ENCODE measurements around the gene DNAJC7.

The DNAJC7 gene

DNA sequence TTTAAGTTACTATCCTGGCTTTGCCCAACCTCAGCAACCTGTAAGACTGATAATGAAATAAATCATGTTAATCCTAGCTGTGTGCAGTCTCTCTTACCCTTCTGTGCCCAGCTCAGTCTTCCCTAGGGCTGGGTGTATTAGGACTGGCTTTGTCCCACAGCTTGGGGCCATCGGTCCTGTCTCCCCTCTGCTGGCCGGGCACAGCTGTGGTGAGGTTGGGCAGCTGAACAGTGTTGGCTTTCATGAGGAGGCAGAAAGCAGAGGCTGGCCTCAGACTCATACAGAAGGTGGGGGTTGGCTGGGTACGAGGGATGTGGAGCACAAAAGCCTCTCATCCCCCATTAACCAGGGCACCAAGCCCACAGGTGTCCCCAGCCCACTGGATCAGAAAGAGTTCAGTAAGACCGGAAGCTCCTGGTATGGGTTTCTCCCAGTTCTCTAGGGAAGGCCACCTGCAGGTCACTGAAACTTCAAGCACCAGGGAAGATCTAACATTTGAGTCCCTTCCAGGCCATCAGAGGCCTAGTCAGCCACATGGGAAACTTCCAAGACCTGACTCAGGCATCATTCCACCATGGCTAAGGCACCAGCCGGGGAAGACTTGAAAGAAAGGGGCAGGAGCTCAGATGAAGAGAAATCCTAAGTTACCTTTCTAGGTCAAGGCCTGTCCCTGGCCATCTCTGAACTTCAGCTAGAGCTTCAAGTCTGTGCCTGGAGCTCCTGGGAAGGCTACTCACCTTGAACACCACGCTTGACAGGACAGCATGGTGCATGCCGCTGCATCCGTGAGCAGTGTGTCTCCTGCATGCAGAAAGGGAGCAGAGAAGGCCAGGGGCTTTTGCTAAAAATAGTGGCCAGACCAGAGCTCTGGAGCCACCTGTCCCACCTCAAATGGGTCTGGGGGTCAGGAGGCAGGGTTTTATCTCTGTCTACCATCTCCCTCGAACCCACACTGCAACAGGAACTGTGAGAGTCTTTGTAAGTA, 41.8 kb downstream of the DNAJC7 start:
- H4K20me1 ChIP-seq (ENCODE audit: insufficient read depth, low read length, poor library complexity, severe bottlenecking) = no peaks in the 10 kb centered on the region
- H3K9me3 ChIP-seq (ENCODE audit: insufficient read depth, low read depth, low read length) = no peaks in the 10 kb centered on the region
- H3K9ac ChIP-seq (ENCODE audit: low read depth, low read length, poor library complexity, severe bottlenecking) = no peak overlapping the region
- H3K27me3 ChIP-seq (ENCODE audit: insufficient read depth, low read length, poor library complexity, severe bottlenecking) = no peaks in the 10 kb centered on the region
- TF ChIP-seq CTCF (conservative IDR thresholded peaks at IDR 0.05; ENCODE audit: low read length) (no peak), EZH2phosphoT487 (IDR thresholded peaks at IDR 0.05; ENCODE audit: borderline replicate concordance) (no peak)
- H3K4me2 ChIP-seq (ENCODE audit: low read depth, low read length, poor library complexity, severe bottlenecking) = no peak overlapping the region
- H3K36me3 ChIP-seq (ENCODE audit: insufficient read depth, low read length) = peaks cover 64% of the 10 kb centered on the region; the same call in 1 of the 2 replicates
- H3K9me2 ChIP-seq (replicated peaks; ENCODE audit: low read depth, low read length) = no peaks in the 10 kb centered on the region
- no peaks in the 10 kb centered on the region for H3F3A ChIP-seq (ENCODE audit: low read depth)
- H3K4me1 ChIP-seq (ENCODE audit: insufficient read depth, low read length, poor library complexity, severe bottlenecking) = no peaks in the 10 kb centered on the region
- H3K4me3 ChIP-seq (ENCODE audit: low read length, poor library complexity, severe bottlenecking) = no peak overlapping the region
- H3K79me2 ChIP-seq (ENCODE audit: insufficient read depth, low read length) = peaks cover 11% of the 10 kb centered on the region; the same call in 1 of the 2 replicates
- no peak overlapping the region for H2AFZ ChIP-seq (ENCODE audit: low read length)

GRCh38 chr17:41974658-41975057, 42.6 kb downstream of the DNAJC7 start:
- H3K79me2 ChIP-seq (ENCODE audit: insufficient read depth, low read length) = peaks cover 14% of the 10 kb centered on the region; the same call in 1 of the 2 replicates
- no peaks in the 10 kb centered on the region for H3K27me3 ChIP-seq (ENCODE audit: insufficient read depth, low read length, poor library complexity, severe bottlenecking)
- no peak for TF ChIP-seq EZH2phosphoT487 (IDR thresholded peaks at IDR 0.05; ENCODE audit: borderline replicate concordance)
- no peak for TF ChIP-seq CTCF (conservative IDR thresholded peaks at IDR 0.05; ENCODE audit: low read length)
- no peak overlapping the region for H2AFZ ChIP-seq (ENCODE audit: low read length)
- no peaks in the 10 kb centered on the region for H3F3A ChIP-seq (ENCODE audit: low read depth)
- no peak overlapping the region for H3K9ac ChIP-seq (ENCODE audit: low read depth, low read length, poor library complexity, severe bottlenecking)
- H3K9me3 ChIP-seq (ENCODE audit: insufficient read depth, low read depth, low read length) = no peaks in the 10 kb centered on the region
- H4K20me1 ChIP-seq (ENCODE audit: insufficient read depth, low read length, poor library complexity, severe bottlenecking) = no peaks in the 10 kb centered on the region
- no peaks in the 10 kb centered on the region for H3K9me2 ChIP-seq (replicated peaks; ENCODE audit: low read depth, low read length)
- no peaks in the 10 kb centered on the region for H3K4me1 ChIP-seq (ENCODE audit: insufficient read depth, low read length, poor library complexity, severe bottlenecking)
- H3K4me2 ChIP-seq (ENCODE audit: low read depth, low read length, poor library complexity, severe bottlenecking) = no peak overlapping the region
- H3K4me3 ChIP-seq (ENCODE audit: low read length, poor library complexity, severe bottlenecking) = no peak overlapping the region
- peaks cover 60% of the 10 kb centered on the region; the same call in 1 of the 2 replicates for H3K36me3 ChIP-seq (ENCODE audit: insufficient read depth, low read length)

DNA sequence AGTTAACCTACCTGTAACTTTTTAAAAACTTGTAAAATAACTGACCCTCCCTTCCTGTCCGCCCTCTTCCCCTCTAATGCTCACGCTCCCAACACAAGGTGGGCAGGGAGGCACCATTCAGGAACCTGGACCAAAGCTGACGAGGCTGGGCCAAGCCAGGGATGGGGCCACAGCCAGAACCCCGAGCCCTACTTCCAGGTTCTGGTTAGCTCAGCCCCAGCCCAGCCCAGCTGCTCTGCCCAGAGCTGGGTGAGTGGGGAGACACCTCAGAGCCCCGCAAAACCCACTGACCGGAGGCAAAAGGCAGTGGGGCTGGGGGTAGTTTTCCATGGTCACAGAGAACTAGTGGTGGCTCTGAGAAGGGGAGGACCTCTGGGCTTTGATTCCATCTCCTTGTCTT, 43.2 kb downstream of the DNAJC7 start:
- H3K79me2 ChIP-seq (ENCODE audit: insufficient read depth, low read length) = peaks cover 17% of the 10 kb centered on the region; the same call in 1 of the 2 replicates
- no peaks in the 10 kb centered on the region for H3K4me1 ChIP-seq (ENCODE audit: insufficient read depth, low read length, poor library complexity, severe bottlenecking)
- no peaks in the 10 kb centered on the region for H4K20me1 ChIP-seq (ENCODE audit: insufficient read depth, low read length, poor library complexity, severe bottlenecking)
- TF ChIP-seq EZH2phosphoT487 (IDR thresholded peaks at IDR 0.05; ENCODE audit: borderline replicate concordance) = no peak
- no peak for TF ChIP-seq CTCF (conservative IDR thresholded peaks at IDR 0.05; ENCODE audit: low read length)
- no peak overlapping the region for H3K4me2 ChIP-seq (ENCODE audit: low read depth, low read length, poor library complexity, severe bottlenecking)
- peaks cover 60% of the 10 kb centered on the region; the same call in 1 of the 2 replicates for H3K36me3 ChIP-seq (ENCODE audit: insufficient read depth, low read length)
- no peaks in the 10 kb centered on the region for H3K9me2 ChIP-seq (replicated peaks; ENCODE audit: low read depth, low read length)
- H3K9me3 ChIP-seq (ENCODE audit: insufficient read depth, low read depth, low read length) = no peaks in the 10 kb centered on the region
- no peaks in the 10 kb centered on the region for H3F3A ChIP-seq (ENCODE audit: low read depth)
- H3K27me3 ChIP-seq (ENCODE audit: insufficient read depth, low read length, poor library complexity, severe bottlenecking) = no peaks in the 10 kb centered on the region
- no peak overlapping the region for H3K9ac ChIP-seq (ENCODE audit: low read depth, low read length, poor library complexity, severe bottlenecking)
- no peak overlapping the region for H2AFZ ChIP-seq (ENCODE audit: low read length)
- H3K4me3 ChIP-seq (ENCODE audit: low read length, poor library complexity, severe bottlenecking) = no peak overlapping the region

All from Loucy (cell line).